ENCODE results near the gene PSMD2. TPM values are rescaled to one million over a fixed set of nuclear protein-coding genes. Genes with fewer than 3 reads are reported as not detected.

Gene PSMD2
- total RNA-seq, 1 donor from 2014 or later: 255 TPM

- H3K27ac Mint-ChIP-seq: no peak overlapping the region
- H3K9me3 Mint-ChIP-seq: no peaks in the 10 kb centered on the region
- H3K4me3 Mint-ChIP-seq: no peak overlapping the region
- TF ChIP-seq CTCF (conservative IDR thresholded peaks at IDR 0.05): no peak
- no peaks in the 10 kb centered on the region for H3K27me3 Mint-ChIP-seq
- H3K36me3 Mint-ChIP-seq: peaks cover 10% of the 10 kb centered on the region
- DNase-seq (ENCODE audit: extremely low spot score, unreplicated experiment): no peak
- peaks cover 8% of the 10 kb centered on the region for H3K4me1 Mint-ChIP-seq (ENCODE audit: unreplicated experiment)
These were observed 58.4 kb downstream of the PSMD2 start for GRCh38 chr3:184357248-184358123.

- Mint-ChIP-seq H3K4me3 (peak overlapping the region; percentile 63), H3K4me1 (ENCODE audit: unreplicated experiment) (peaks cover 7% of the 10 kb centered on the region), H3K36me3 (peaks cover 9% of the 10 kb centered on the region), H3K27ac (no peak overlapping the region), H3K27me3 (no peaks in the 10 kb centered on the region), H3K9me3 (no peaks in the 10 kb centered on the region)
- TF ChIP-seq CTCF (conservative IDR thresholded peaks at IDR 0.05): no peak
- DNase-seq (ENCODE audit: extremely low spot score, unreplicated experiment): no peak
These were observed 59.2 kb downstream of the PSMD2 start for GRCh38 chr3:184358124-184358767.

Other genes with a start within 250 kb of the PSMD2 start
- not detected in 2 replicates for gene HTR3C, start 246.2 kb upstream of the PSMD2 start, total RNA-seq (ENCODE audit: low replicate concordance)
- gene HTR3E, start 202.2 kb upstream of the PSMD2 start, total RNA-seq (ENCODE audit: low replicate concordance): not detected in 2 replicates
- gene EIF2B5, start 163.9 kb upstream of the PSMD2 start, total RNA-seq (ENCODE audit: low replicate concordance): 43.9 and 48.5 TPM in 2 replicates
- 70.8 and 84.8 TPM in 2 replicates for gene DVL3, start 143.9 kb upstream of the PSMD2 start, total RNA-seq (ENCODE audit: low replicate concordance)
- 249 and 298 TPM in 2 replicates for gene AP2M1, start 124.4 kb upstream of the PSMD2 start, total RNA-seq (ENCODE audit: low replicate concordance)
- 72.3 and 74.3 TPM in 2 replicates for gene ABCF3, start 113.0 kb upstream of the PSMD2 start, total RNA-seq (ENCODE audit: low replicate concordance)
- 23.7 and 38.7 TPM in 2 replicates for gene VWA5B2, start 69.7 kb upstream of the PSMD2 start, total RNA-seq (ENCODE audit: low replicate concordance)
- 55.7 and 55.8 TPM in 2 replicates for gene ALG3, start 50.3 kb upstream of the PSMD2 start, total RNA-seq (ENCODE audit: low replicate concordance)
- 6.4 and 10.2 TPM in 2 replicates for gene EEF1AKMT4, start 49.6 kb upstream of the PSMD2 start, total RNA-seq (ENCODE audit: low replicate concordance)
- gene CAMK2N2, start 37.7 kb upstream of the PSMD2 start, total RNA-seq (ENCODE audit: low replicate concordance): 1.9 TPM in 2 replicates
- not detected in 2 replicates for gene ECE2, start 23.2 kb upstream of the PSMD2 start, total RNA-seq (ENCODE audit: low replicate concordance)
- gene EIF4G1, start 15.4 kb downstream of the PSMD2 start, total RNA-seq (ENCODE audit: low replicate concordance): 371 and 432 TPM in 2 replicates
- gene FAM131A, start 38.4 kb downstream of the PSMD2 start, total RNA-seq (ENCODE audit: low replicate concordance): 13.2 and 18.3 TPM in 2 replicates
- gene CLCN2, start 62.4 kb downstream of the PSMD2 start, total RNA-seq (ENCODE audit: low replicate concordance): 10.8 and 24.9 TPM in 2 replicates
- gene POLR2H, start 62.5 kb downstream of the PSMD2 start, total RNA-seq (ENCODE audit: low replicate concordance): 87.8 and 90.5 TPM in 2 replicates
- gene THPO, start 79.0 kb downstream of the PSMD2 start, total RNA-seq (ENCODE audit: low replicate concordance): 0.41 and 0.52 TPM in 2 replicates
- 6.4 and 35.5 TPM in 2 replicates for gene CHRD, start 80.8 kb downstream of the PSMD2 start, total RNA-seq (ENCODE audit: low replicate concordance)

Measured in type B pancreatic cell (in vitro differentiated cells).